EL (cell line): ENCODE results near the gene PDGFC.
"Not testable (repeated sequence)": the region's sequence is repeated elsewhere in the genome, so short reads cannot be mapped to it uniquely, and the experiment has no call there.

Experiments used
- DNase-seq: peaks from one replicate; pipeline ENCODE4 v3.0.0-alpha.2; 2016

The PDGFC gene

DNA sequence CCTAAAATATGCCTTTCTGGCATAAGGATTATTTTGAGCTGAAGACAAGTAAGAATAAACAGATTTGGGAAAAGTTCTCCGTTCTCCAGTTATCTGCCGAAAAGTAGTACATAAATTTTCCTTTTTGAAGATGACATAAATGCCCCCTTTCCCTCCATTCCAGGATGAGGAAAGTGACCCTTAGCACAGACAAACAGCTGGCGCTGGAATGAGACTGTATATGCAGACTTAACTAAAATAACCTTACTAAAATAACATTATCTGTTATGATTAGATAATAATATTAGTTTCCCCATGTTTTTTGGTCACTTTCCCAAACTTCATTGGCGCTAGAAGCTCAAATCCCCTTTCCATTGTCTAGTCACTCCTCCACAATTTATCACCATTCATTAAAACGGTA lies 21.5 kb downstream of the PDGFC start:
- DNase-seq, result no peak

DNA sequence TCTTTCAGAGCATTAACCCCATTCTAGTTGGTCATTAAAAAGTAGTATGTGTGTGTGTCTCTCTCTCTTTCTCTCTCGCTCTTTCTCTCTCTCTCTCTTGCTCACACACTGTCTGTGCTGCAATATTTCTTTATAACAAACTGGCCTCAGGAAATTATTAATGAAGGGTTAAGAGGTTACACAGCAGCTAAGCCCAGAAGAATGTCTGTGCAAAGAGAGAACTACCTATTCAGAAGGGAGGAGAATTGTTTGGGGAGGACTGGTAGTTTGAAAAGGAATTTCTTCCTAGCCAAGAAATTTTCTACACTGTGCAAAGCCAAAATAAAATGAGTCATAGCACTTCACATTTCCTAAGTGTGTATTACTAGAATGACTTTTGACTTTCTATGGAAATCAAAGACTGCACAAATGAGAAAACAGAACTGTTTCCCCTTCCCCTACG lies 22.2 kb downstream of the PDGFC start:
- DNase-seq, result peak; percentile 87

DNA sequence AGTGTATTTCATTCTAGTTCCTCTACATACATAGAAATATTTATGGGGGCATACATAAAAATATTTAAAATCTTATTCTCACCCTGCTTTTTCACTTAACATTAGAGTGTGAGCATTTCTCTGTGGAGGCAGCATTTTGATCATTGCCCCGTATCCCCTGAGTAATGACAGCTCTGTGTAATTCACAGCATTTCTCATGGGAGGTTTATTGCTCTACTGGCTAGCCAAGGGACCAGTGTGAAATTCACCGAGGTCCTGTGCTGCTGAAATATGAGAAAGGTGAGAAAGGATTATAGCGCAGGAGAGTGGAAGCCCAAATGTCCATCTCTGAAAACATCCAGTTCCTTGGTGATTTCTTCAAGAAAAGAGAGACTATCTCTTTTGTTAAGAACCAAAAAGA lies 22.9 kb downstream of the PDGFC start:
- DNase-seq, result no peak

DNA sequence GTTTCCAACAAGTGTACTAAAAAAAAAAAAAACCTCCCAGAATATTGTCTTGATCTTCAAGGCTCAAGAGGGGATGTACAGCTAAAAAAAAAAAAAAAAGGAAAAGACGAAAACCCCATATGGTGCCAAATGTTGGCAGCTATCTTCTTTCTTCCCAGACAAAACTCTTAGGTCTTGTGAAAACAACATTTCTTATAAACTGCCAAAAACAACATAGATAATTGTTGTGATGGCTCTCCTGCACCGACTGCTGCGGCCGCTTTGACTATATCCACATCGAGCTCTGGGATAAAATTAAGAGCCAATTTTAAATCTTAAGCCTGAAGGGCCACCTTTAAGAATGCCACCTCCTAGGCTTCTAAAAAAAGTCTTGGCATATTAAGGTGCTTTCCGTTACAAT lies 23.5 kb downstream of the PDGFC start:
- DNase-seq, result no peak

DNA sequence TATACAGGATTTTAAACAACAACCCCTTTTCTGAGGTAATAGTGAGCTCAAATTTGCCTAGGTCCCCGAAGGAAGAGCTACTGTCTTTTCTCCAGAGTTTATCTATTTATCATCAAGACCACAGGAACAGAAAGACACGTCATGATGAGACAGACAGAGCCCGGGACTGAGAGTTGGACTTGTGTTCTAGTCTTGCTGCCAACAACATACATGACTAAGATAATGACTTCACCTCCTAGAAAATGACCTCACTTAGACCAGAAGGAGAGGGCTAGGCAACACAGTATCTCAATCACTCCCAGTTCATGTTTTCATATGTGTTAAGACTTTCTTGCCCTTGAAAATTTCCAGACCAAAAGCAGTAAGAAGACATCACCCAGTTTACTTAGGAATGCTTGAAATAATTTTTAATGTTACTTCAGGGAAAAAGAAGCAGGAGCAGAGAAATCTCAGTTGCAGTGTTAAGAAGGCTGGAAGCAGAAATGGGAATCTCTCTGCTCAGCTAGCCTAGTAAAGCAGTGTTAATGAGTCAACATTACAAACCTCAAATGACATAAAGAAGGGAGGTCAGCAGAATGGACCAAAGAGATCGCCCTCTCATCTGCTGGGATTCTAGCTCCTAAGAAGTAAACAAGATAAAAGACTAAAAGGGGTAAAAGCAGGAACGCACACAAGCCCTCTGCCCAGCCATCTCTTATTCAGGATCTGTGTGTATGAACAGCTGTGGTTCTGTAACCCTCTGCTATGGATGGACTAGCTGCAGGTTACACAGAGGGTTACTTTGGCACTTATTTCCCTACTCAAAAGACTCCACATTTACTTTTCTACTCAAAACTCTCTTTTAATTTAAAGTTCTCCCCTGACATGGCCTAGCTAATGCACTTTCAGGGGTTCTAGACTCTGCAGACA lies 24.8 kb downstream of the PDGFC start:
- peak; percentile 98 for DNase-seq

DNA sequence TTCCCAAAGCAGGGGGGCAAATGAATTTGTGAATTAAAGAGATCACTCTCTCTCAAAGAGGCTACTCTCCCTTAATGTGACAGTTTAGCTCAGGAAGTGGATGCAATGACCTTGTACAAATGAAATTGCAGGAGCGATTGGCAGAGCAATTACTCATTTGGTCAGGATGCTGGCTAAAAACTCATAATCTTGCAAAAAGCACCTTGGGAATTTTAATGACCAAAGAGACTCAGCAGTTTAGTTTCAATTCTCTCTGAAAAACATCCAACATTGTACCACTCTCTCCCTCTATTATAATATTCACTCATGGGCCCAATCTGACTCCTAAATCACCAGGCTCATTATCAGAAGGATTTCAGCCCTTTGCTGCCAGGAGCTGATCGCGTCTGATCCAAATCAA lies 26.1 kb downstream of the PDGFC start:
- DNase-seq, result peak; percentile 71

DNA sequence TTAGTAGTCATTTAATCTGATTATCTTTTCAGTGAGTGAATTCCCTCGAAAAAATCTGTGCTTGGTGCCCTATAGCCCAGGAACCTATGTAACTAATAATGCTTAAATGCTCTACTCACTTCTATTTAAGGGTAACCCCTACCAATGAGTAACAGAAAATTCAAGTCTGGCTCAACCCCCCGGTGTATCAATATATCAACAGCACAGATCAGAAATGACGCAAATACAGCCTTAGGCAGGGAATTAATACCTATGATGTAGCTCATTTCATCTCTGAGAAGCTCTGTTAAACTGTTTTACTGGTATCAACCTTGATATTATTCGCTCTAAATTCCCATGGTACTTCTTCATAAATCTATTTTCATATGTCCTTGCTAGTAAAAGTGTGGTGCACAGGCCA lies 28.6 kb downstream of the PDGFC start:
- no peak for DNase-seq

DNA sequence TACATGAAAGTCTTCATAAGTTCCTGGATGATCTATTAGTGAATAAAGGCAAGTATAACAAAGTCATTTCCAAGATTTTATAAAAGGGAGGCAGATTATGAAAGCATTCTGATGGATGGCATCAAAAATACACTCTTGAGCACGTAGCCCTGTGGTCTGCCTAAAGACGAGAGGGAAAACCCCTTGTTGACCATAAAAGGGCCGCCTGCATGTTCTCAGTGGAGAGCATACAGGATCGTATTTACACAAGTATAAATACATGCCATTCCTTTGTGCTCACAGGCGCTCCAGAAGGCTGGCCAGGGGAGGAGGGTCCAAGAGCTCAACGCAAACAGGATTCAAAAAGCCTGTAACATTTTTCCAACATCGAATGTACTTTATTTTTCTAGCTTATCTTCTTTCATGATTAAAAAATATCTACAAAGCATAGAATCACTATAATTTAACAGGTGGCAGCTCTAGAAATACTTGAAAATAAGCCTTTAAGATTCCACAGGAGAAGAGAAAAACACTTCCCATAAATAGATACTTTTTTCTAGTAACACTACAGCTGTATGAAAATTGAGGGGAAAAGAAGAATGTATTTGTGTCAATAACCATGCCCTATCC lies 29.6 kb downstream of the PDGFC start:
- peak; percentile 96 for DNase-seq

DNA sequence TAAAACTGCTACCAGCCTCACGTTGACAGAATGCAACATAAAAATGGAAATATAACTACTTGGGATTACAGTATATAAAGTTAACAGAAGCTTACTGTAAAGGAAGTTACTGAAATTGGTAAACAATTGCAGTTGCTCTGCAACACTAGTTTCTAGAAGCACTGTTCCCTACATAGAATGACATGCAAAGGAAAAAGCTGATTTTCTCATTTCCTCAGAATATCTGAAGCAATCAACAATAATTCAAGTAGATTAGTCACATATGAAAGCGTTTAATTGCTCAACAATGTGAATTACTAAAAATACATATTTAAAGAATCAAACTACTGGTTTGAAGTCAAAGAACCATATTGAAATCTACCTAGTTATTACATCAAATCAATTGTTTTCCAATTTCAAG lies 31.8 kb downstream of the PDGFC start:
- no peak for DNase-seq

DNA sequence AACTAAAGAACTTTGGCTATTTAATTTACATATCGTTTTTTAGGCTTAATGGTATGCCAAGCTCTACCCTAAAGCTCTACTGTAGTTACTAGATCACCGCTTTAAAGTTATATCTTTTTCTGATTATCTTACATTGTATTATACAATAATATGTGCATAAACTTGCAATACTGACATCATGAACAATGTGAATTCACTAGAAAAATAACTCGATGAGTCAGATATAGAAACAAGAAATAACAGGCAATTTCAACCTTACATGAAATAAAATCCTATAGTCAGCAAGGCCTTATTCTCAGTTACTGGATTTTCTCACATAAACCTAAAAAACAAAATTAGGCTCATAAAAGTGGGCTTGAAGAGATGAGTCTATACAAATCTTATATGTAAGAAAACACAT lies 32.5 kb downstream of the PDGFC start:
- DNase-seq, result no peak

DNA sequence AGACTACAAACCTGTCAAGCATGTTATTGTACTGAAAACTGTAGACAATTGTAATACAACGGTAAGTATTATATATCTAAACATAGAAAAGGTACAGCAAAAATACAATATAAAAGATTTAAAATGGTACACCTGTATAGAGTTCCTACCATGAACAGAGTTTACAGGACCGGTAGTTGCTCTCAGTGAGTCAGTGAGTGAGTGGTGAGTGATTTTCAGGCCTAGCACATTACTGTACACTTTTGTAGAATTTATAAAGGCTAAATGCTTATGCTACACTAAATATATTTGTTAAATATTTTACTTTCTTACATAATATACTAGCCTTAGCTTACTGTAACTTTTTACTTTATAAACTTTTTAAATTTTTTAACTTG lies 37.4 kb downstream of the PDGFC start:
- DNase-seq, result no peak

DNA sequence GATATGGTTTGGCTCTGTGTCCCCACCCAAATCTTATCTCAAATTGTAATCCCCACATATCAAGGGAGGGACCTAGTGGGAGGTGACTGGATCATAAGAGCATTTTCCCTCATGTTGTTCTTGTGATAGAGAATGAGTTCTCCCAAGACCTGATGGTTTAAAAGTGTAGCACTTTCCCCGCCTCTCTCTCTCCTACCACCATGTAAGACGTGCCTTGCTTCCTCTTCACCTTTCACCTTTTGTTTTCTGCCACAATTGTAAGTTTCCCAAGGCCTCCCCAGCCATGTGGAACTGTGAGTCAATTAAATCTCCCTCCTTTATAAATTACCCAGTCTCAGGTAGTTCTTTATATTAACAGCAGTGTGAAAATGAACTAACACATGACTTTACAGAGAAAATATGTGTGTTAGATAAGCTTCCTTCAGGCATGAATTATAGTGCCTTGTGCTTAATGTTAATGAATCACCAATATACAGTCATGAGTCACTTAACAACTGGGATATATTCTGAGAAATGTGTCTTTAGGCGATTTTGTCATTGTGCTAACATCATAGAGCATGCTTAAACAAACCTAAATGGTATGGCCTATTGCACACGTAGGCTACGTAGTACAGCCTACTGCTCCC lies 37.9 kb downstream of the PDGFC start:
- peak; percentile 93 for DNase-seq

DNA sequence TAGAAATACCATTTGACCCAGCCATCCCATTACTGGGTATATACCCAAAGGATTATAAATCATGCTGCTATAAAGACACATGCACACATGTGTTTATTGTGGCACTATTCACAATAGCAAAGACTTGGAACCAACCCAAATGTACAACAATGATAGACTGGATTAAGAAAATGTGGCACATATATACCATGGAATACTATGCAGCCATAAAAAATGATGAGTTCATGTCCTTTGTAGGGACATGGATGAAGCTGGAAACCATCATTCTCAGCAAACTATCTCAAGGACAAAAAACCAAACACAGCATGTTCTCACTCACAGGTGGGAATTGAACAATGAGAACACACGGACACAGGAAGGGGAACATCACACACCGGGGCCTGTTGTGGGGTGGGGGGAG lies 39.2 kb downstream of the PDGFC start:
- not testable (repeated sequence) for DNase-seq

DNA sequence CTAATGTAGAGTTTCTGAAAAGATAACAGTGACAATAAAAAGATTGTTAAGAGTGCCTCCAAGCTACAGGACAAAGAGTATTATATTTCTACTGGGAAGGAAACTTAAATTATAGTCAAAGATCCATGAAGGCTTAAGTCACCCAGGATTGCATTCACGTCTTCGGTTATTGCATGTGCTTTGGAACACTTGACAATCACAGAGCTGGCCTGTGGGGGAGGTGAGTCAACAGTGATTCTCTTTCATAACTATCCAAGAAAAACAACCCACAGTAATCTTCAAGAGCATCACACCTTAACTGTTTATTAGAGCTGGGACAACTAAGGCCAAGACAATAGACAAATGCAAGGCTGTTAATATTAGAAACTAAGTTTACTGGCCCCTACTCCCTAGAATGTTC lies 40.3 kb downstream of the PDGFC start:
- peak; percentile 75 for DNase-seq

DNA sequence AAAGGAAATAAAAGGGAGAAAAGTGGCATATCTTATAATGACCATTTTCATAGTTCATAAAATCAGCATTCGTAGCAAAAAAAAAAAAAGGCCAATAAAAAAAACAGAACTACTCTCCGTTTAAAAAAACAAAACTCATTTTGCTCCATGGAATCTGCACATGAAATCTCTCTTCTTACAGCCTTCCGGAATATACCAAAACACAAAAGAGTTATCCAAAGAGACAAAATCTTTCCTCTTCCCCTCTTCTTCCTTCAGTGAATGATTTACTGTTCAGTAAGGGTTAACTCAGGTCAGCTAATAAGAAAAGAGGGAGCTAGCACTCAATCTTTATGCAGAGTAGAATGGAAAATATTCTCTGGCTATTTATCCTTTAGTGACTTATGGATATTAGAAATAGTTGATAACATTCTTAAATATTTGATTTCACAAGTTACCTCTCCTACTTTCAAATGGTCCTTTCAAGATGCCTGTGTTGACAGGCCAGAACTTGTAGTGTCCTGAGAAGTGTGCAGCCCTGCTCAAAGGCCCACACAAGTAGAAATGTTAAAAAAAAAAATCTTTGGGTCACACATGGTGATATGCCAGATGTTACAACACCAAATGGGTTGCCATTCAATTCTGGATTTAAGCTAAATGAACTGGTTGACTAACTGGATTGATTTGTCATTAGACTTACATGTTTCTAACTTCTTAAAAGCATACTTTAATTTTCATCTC lies 42.1 kb downstream of the PDGFC start:
- DNase-seq, result no peak

DNA sequence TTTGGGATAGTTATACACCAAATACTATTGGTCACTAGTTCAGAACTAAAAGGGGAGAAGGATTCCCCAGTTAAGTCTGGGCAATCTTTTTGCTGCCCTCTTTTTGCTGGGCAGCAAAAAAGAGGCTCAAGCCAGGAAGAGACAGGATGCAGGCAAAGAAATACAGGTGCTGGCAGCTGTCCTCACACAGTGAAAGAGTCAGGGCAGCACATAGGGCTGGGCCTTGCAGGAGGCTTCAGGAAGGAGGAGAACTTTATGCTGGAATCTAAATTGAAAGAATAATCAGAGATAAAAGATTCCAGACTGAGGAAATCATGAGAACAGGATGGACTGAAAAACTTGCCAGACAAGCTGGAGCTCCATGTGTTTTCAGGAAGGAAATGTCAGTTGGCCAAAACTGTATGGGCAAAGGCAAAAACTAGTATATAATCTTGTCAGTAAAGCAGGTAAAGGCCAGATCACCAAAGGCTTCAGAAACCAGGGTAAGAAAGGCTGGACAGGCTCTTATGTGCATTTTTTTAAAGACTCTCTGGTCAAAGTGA lies 46.8 kb downstream of the PDGFC start:
- no peak for DNase-seq

DNA sequence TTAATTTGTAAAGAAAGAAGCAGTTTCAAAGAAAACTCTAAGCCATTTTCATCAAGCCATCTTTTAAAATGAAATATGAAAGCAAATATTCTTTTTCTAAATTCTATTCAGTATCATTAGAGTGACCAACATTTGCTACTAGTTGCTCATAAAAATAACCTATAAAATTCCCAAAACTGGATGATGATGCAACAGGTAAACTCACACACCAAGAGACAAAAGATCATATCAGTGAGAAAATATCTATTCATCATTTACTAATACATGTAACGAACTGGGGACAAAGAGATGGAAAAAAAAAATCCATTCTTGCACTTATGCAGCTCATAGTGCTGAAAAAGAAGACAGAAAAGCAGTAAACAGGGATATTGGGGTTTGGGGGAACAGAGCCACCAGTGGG lies 48.1 kb downstream of the PDGFC start:
- no peak for DNase-seq

DNA sequence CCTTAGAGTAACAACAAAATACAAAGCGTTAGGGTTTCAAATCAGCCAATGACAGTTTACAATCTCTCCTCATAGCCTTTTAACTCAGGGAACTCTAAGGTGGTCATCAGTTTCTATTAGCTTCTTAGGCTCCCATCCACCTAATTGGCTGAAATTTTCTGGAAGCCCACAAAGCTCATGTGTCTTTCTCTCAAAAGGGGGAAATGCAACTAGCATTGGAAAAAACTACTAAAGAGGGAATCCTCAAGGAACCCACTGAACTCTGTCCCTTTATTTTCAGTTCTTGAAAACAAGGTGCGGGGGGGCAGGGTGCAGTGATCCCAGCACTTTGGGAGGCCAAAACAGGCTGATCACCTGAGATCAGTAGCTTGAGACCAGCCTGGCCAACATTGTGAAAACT lies 56.4 kb downstream of the PDGFC start:
- no peak for DNase-seq

DNA sequence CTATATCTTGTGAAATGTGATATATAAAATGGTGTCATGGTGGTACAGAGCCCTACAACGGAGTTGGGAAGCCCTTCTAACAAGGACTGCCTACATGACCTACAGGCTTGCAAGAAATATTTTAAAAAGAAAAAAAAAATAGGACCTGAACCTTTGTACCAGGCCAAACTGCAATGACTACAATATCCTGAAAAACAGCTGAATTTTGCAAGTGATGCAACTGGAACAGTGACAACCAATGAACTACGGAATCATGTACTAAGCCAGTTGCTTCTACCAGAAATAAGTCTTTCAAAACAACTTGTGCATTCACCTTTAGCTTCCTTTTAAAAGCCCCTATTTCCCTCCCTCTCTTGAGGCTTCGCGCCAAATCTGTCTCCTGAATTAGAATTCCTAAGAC lies 58.4 kb downstream of the PDGFC start:
- no peak for DNase-seq

DNA sequence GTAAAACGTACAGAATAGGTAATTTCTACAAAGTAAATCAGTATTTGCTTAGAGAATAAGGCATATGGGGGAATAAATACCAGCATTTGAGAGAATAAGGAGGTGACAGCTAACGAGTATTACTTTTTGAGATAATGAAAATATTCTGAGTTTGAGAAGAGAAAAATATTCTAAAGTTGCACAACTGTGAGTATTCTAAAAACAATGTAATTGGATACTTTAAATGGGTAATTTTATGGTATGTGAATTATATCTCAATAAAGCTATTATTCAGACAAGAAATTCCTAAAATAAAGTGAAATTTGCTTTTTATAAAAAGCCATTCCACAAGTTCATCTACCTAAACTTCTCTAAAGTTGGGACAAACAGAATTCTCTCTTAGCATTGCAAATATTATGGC lies 62.6 kb downstream of the PDGFC start:
- no peak for DNase-seq

DNA sequence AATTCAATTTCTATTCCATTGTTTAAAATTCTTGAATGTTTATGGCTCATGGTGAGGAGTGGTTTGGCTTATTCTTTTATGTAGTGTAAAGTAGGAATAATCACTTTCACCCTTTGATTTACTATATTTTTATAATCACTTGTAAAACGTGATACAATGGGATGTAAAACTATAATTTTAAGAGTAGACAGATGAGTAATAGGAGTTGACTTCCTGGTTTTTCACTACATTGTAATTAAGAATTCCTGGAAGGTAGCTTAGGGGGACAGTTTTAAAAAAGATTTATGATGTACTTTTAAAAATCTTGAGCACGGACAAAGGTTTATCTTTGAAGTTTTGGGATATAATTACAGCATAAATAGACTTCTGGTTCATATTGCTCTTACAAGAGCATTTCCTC lies 65.3 kb downstream of the PDGFC start:
- no peak for DNase-seq

DNA sequence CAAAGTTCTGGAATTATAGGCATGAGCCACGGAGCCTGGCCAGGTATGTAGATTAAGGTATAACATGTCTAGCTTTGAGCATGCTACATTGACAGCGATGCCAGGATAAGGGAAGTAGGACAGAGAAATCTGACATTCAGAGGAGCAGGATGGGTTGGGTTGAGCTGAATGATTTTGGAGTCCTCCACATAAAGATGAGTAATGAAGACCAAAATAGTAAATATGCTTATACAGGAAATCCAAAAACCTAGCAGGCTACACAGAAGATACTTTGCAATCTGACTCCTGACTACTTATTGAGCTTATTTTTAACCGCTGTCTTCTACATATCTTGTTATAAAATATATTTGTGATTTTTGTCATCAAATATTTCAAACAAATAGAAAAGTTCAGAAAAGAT lies 69.7 kb downstream of the PDGFC start:
- DNase-seq, result peak; percentile 5
